GM19467 (cell line): ENCODE results near the gene VIPR1.
"Not testable (repeated sequence)": the region's sequence is repeated elsewhere in the genome, so short reads cannot be mapped to it uniquely, and the experiment has no call there.

ENCODE experiments used
- ATAC-seq: cut with Tn5 transposase; IDR thresholded peaks from one replicate; pipeline ENCODE4 v1.9.1; 2021; ENCODE audit warnings: mild to moderate bottlenecking, moderate library complexity; ENCODE audit not compliant: unreplicated experiment

Gene VIPR1

DNA sequence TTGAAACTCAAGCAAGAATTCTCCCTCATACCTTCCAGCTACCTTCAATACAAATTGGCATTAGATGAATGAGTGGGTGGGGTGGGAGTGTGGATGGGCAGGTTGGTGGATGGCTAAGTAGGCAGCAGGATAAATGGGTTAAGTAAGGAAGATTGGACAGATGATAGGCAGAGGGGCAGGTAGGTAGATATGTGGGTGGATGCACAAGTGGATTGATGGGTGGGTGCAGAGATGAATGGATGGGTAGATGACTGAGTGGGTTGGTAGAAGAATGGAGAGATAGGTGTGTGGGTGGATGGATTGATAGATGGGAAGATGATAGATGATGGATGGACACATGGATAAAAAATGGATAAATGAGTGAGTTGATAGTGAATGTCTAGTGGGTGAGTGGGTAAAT lies 27.6 kb downstream of the VIPR1 start:
- ATAC-seq = no peak

DNA sequence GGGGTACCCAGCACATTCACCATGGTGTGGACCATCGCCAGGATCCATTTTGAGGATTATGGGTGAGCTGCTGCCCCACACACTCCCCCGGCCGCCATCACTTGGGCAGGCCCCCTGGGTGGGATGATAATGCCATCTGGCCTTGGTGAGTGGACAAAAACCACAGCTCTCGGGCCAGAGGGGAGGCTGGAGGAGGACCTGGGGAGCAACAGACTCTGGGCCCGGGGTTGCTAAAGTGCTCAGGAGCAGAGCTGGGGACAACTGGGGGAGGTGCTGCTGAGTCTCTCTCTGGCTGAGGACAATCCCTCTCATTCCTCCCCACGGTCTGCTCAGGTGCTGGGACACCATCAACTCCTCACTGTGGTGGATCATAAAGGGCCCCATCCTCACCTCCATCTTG lies 29.0 kb downstream of the VIPR1 start:
- ATAC-seq = no peak

DNA sequence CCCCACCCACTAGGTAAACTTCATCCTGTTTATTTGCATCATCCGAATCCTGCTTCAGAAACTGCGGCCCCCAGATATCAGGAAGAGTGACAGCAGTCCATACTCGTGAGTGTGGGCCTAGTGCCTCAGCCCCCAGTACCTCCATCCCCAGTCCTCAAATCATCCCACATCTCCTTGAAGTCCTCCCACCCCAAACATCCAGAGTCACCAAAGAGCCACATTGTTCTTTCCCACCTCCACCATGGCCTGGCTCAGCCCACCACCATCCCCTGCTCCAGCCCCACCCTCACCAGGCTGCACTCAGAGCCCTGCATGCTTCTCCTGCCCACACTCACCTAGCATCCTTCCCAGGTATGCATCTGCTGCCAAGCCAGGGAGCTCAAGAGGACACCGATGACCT lies 29.8 kb downstream of the VIPR1 start:
- no peak for ATAC-seq

DNA sequence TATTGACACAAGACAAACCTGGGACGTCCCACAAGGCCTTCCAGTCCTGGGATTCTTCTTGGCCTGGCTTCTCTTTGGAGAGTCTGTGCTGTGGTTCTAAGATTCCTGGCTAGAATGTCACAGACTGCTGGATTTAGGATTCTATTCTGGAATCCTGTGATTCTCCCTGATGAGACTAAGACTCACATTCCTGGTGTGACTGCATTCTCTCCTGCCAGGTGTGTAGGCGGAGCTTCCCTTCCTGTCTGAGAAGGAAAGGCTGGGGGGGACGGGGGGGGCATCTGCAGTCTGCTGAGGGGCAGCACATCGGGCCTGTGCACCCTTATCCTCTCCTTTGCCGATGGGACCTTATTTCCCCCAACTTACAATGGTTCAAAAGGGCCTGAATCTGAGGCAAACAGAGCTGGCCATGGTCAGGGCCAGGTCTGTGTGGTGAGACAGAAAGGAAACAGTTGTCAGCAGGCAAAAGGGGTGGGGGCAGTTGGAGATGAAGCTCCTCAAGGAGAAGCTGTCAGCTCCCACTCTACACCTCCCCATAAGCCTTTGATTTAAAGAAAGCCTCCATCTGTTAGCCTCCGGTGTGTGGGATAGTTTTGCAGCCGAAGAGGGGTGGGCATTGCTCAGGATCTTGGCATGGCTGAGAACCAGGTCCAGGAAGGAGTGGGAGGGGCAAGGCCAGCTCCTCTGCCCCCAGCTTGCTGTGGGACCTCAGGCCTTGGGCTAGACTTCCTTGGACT lies 30.9 kb downstream of the VIPR1 start:
- no peak for ATAC-seq

DNA sequence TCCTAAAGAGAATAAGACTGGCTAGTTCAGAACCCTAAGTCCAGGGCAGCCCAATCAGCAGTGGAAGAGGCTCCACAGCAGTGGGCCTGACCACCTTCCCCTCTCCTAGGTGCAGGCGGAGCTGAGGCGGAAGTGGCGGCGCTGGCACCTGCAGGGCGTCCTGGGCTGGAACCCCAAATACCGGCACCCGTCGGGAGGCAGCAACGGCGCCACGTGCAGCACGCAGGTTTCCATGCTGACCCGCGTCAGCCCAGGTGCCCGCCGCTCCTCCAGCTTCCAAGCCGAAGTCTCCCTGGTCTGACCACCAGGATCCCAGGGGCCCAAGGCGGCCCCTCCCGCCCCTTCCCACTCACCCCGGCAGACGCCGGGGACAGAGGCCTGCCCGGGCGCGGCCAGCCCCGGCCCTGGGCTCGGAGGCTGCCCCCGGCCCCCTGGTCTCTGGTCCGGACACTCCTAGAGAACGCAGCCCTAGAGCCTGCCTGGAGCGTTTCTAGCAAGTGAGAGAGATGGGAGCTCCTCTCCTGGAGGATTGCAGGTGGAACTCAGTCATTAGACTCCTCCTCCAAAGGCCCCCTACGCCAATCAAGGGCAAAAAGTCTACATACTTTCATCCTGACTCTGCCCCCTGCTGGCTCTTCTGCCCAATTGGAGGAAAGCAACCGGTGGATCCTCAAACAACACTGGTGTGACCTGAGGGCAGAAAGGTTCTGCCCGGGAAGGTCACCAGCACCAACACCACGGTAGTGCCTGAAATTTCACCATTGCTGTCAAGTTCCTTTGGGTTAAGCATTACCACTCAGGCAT lies 33.7 kb downstream of the VIPR1 start:
- no peak for ATAC-seq

DNA sequence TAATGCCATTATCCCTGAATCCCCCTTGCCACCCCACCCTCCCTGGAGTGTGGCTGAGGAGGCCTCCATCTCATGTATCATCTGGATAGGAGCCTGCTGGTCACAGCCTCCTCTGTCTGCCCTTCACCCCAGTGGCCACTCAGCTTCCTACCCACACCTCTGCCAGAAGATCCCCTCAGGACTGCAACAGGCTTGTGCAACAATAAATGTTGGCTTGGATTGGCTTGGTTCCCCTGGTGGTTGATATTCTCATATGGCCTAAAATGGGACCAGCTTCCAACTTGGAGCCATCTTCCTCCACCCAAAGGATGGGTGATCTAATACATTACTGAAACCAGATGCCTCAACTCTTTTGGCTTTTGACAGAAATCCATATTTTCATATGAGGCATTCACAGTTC lies 34.9 kb downstream of the VIPR1 start:
- ATAC-seq = no peak

DNA sequence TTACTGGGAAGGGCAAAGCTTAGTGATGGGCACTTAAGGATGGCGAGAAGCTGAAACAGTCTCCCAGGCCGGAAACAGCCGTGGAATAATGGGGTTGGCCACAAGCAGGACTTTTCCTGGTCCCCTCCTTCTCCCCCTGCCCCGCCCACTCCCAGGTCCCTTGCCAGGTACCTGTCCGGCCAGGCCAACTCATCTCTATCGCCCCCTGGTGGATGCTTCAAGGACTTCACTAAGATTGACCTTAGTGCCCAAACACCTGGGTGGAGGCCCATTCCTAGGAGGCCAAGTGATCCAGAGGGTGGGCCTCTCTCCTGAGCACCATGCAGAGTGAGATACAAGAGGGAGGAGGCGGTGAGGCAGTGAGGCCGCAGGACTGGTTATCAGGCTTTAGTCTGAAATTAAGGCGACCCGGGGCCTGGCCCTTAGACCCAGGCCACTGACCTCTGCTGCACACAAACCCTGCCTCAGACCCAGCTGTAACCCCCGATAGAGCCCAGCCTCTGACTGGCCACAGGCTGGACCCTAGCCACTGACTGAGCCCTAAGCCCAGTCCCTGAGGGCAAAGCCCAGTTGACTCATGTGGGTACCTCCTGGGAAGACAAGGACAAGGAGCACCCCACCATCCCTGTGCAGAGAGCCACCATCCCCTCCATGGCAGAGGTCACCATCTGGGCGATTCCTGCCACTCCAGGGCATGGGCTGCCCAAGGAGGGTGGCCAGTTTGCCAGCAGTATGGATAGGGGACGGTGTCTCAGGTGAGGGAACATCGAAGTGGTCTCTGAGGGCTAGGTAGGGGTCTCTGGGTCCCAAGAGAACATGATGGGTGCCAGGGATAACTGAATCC lies 37.6 kb downstream of the VIPR1 start:
- ATAC-seq = peak; percentile 49

DNA sequence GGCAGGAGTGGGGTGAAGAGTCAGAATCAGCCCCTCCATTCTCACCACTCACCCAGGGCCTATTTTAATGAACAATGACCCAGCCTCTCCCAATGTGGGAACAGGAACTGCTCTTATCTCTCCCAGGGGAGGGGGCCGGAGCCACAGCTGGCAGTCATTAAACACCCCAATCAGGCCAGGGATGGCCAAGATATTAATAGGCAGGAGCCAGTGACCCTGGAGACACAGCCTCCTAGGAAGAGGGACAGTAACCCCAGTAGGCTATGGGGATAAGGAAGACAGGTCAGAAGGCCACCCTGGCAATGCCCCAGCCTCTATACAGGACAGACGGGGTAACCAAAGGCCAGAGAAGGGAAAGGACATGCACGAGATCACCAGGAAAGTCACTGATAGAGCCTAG lies 38.6 kb downstream of the VIPR1 start:
- ATAC-seq = no peak

DNA sequence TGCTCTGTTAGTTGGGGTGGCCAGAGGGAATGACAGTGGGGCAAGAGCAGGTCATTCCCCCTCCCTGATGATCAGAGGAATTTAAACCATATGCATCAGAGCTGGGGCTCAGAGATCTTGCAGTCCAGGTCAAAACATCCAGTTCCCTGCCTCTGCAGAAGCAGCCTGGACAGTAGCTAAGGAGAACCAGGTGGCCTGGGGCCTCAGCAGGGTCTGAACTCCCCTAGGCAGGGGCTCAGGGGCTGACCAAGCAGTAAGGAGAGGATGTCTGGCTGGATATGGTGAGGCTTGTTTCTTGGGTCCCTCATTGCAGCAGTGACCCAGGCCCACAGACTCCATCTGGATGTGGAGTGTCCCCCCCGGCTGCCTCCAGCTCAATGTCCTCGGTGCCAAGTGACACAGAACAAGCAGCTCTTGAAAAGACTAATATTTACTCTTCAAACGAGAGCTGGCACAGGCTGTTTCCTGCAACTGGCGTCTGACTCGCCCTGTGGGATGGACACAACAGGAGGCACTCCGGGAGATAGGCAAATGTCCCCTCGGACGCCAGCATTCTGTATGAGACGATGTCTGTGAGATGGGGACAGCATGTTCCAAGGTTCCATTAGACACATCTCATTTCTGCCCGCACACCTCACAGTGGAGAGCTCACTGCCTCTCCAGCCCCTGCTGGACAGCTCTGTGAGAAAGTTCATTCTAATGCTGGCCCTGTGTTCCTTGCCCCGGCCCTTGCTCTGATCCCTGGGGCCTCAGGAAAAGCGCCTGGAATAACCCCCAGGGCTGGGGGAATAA lies 42.2 kb downstream of the VIPR1 start:
- no peak for ATAC-seq

DNA sequence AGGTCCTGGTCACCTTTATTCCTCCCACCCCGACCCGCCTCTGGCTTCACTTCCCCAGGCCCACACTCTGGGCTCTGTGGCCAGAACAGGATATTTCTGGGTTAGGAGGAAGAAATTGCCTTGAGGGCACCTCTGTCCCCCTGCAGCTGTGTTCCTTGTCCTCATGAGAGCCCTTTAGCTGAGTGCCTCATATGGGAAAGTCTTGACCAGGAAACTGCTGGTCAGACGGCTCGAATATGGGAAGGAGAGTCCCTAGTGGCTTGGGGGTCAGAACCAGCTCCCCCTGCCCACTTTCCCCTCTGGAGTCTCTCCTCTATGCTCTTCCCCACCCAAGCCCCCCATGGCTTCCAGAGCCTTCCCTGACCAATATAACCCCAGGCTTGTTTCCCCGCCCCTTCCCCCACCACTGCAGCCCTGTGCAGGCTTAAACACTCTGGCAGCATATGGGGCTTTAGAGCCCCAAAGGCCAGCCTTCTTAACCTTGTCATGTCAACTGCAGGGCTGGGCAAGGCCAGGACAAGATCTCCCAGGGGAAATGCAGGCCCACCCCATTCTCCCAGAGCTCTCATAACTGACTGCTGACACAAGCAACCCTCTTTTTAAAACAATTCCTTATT lies 42.9 kb downstream of the VIPR1 start:
- no peak for ATAC-seq

DNA sequence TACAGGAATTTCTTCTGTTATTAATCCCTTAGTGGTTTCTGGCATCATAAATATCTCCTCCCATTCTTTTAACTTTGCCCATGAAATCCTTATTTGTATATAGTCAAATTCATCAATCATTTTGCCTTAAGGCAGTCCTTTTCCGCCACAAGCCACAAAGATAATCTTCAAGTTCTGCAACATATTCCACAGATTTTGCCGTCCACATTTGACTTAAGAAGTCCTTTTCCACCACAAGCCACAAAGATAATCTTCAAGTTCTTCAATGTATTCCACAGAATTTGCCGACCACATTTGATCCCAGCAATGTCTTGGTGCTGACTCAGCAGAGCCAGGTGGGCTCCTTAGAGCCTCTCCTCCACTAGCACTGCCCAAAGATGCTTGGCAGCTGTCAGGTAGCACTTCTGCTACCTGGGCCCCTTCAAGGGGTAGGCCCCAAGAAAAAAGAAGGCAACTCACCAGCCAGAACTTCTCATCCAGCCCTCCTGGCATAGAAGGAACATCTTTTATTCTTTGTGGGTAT lies 44.3 kb downstream of the VIPR1 start:
- no peak for ATAC-seq

DNA sequence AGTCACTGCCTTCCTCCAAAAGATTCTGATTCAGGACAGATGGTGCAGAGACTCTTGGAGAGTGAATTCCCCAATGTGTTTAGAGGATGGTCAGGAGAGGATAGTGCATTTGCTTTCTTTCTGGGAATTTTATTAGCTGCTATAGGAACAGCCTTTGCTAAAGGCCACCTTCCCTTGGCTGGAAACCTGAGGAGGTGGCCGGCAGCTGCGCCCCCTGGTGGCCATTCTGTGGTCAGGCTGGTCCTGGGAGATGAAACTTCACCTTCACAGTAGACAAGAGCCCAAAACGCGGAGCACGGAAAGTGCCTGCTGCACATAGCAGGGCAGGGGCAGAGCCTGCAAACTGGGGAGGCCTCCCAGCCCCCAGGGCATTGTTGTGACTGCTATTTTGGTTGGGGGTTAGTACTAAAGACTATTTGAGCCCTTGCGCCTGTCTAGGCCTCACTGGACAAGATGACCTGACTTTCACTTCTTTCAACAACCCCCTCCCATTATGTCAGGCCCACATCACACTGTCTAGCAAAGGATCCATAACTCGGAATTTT lies 45.0 kb downstream of the VIPR1 start:
- no peak for ATAC-seq

DNA sequence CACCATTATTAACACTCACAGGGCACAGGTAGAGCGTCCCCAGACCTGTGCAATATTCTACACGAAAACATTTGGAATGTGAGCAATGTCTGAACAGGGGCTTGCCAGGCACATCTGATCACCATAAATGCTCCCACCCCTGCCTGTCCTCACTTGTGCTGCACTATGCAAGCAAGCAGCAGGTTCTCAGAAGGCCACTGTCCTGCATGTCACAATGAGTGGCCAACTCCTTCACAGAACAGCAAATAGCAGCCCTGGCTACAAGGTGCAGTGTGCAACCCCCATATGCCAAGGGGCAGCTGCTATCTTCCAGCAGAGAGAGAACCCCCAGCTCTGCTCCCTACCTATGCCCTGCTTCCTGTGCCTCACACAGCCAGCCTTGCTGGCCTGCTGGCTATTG lies 46.7 kb downstream of the VIPR1 start:
- no peak for ATAC-seq

DNA sequence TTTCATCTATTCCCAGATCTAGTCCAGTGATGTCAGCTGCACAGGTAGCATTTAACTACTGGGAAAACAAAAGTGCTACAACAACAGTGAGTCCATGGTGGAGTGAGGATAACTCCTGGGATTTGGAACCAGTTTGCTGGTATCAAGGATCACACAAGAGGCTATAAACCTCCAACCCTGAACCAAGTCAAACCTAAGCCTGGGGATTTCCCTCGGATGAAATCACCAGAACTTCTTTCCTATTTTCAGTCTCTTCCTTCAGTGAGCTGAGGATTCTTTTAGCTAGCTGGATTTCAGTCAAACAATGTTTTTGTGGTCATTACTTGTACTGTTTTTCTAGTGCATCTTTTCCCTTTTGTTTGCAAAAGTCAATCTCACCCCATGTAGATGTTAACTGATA lies 47.8 kb downstream of the VIPR1 start:
- no peak for ATAC-seq

DNA sequence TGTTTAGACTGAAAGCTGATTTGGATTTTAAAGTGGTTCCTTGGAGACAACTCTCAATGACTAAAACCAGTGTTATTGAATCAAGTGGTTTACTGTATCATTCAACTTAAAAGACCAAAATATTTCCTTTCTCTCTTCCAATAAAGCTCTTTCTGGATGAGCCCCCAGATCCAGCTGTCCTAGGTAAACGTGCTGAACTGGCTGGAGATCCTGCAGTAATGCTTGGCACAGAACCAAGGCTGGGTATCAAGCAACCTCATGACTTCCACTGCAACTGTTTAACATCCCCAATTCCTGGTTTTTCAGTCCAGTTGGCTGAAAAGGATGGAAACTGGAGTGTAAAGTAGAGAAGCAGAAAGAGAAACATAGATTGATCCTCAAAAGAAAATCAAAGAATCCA lies 50.4 kb downstream of the VIPR1 start:
- ATAC-seq = no peak

DNA sequence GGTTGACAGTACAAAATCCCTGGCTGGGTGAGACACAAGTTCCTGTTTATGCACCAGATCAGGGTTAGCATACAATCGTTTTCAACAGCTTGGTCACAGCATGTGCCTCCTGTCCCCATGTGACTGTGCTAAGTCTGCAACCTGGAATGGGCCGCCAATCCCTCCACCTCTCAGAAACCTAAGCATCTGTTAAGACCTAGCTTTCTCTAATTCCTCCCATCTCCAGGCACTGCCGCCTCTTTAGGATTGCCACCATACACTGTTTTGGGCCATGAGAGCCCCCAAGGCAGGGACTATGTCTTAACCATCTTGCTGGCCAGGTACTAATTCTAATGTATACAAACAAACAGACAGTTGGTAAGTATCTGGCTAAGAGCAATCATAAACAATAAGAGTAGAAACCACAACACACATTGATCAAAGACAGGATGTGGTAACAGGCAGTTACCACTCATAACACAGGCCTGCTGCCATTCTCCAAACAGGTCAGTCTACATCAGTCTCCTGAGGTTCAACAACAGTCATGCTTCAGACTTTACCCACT lies 53.7 kb downstream of the VIPR1 start:
- ATAC-seq = peak; percentile 58

DNA sequence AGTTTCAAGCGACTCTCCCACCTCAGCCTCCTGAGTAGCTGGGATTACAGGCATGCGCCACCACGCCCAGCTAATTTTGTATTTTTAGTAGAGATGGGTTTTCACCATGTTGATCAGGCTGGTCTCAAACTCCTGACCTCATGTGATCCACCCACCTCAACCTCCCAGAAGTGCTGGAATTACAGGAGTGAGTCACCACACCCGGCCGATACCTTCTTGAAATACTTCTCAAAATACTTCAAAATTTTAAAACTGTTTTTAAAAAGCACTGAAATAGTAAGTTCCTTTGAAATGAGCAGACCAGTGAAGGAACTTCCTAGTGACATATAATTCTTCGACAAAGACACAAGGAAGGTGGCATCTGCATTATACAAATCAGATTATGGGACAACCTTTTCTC lies 54.4 kb downstream of the VIPR1 start:
- ATAC-seq = not testable (repeated sequence)

DNA sequence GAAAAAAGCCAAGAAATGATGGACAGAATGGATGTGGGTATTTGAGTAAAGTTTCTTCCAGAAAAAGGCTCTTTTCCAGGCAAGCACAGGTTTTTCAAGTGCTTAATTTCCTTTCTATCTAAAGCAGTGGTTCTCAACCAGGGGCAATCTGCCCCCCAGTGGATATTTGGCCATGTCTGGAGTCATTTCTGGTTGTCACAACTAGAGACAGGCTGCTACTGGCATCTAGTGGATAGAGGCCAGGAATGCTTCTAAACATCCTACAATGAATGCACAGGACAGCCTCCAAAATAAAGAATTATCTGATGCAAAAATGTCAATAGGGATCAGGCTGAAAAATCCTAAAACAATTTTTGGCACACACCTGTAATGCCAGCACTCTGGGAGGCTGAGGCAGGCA lies 55.4 kb downstream of the VIPR1 start:
- ATAC-seq = no peak

DNA sequence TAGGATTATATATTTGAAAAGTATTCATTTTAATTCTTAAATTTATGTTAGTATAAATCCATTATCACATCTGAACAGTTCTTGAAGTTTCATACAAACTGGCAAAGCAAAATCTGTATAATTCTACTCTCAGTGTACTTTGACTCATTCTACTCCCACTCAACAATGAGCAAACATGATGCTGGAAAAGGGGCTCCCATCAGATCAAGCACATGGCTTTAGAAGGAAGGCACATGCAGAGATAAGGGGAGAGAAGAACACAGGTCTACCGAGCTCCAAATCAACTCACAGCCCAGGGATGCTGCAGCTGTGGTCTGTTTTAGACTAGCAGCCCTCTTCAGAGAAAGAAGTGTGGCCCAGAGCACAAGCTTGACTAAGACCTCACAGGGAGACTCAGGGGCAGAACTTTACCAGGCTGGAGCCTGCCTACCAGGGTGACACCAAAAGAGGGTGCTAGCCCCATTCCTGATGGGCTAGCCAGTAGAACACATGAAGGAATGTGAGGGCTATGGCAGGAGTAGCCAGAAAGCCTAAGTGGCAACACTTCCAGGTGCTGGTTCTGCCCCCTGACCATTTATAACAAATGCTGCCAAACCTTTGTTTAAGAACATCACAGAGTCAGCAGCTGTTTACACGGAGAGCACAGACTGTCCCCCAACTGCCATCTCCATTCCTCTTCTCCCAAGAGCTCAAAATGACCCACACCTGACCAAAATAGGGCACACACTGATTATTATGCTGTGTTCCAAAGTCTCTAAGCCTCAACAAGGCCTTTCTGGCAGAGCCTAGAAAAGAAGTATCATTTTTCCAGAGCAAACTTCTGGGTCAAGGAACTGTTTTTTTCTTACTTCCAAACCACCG lies 59.8 kb downstream of the VIPR1 start:
- no peak for ATAC-seq
